Measurements from ENCODE around the gene MRPL20. TPM values are rescaled to one million over a fixed set of nuclear protein-coding genes. Genes with fewer than 3 reads are reported as not detected.
A peak's percentile ranks its signal among the peaks of the same experiment; 100 is the strongest.
"Not testable (repeated sequence)": the region's sequence is repeated elsewhere in the genome, so short reads cannot be mapped to it uniquely, and the experiment has no call there.

The MRPL20 gene
- total RNA-seq, 1 donor = 53.9 TPM

- H2AFZ ChIP-seq (ENCODE audit: low read length) = no peak overlapping the region
- H4K20me1 ChIP-seq (ENCODE audit: insufficient read depth, low read length) = no peaks in the 10 kb centered on the region
- no peaks in the 10 kb centered on the region for H3K9me3 ChIP-seq (ENCODE audit: low read depth, low read length)
- no peaks in the 10 kb centered on the region for H3K27me3 ChIP-seq (ENCODE audit: insufficient read depth, low read length)
- no peaks in the 10 kb centered on the region for H3K36me3 ChIP-seq (ENCODE audit: insufficient read depth, low read length)
- H3K4me2 ChIP-seq (ENCODE audit: insufficient read depth, low read length) = no peak overlapping the region
- H3K79me2 ChIP-seq (ENCODE audit: insufficient read depth, low read length) = no peaks in the 10 kb centered on the region
- H3K27ac ChIP-seq (ENCODE audit: low read depth, low read length) = no peak overlapping the region
- DNase-seq (ENCODE audit: insufficient read length, low spot score, missing footprints) = no peak
- TF ChIP-seq, protein P1, sequence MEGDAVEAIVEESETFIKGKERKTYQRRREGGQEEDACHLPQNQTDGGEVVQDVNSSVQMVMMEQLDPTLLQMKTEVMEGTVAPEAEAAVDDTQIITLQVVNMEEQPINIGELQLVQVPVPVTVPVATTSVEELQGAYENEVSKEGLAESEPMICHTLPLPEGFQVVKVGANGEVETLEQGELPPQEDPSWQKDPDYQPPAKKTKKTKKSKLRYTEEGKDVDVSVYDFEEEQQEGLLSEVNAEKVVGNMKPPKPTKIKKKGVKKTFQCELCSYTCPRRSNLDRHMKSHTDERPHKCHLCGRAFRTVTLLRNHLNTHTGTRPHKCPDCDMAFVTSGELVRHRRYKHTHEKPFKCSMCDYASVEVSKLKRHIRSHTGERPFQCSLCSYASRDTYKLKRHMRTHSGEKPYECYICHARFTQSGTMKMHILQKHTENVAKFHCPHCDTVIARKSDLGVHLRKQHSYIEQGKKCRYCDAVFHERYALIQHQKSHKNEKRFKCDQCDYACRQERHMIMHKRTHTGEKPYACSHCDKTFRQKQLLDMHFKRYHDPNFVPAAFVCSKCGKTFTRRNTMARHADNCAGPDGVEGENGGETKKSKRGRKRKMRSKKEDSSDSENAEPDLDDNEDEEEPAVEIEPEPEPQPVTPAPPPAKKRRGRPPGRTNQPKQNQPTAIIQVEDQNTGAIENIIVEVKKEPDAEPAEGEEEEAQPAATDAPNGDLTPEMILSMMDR (IDR thresholded peaks at IDR 0.05; ENCODE audit: extremely low read depth, low read depth, low read length) = no peak
- no peaks in the 10 kb centered on the region for H3K4me1 ChIP-seq (ENCODE audit: insufficient read depth, low read length)
- H3K4me3 ChIP-seq (ENCODE audit: insufficient read depth, low read length) = no peak overlapping the region
These were observed 45.8 kb upstream of the MRPL20 start for GRCh38 chr1:1452882-1453281.

- H3K79me2 ChIP-seq (ENCODE audit: insufficient read depth, low read length); DNase-seq (ENCODE audit: insufficient read length, low spot score, missing footprints); H3K4me1 ChIP-seq (ENCODE audit: insufficient read depth, low read length); H3K4me2 ChIP-seq (ENCODE audit: insufficient read depth, low read length); H2AFZ ChIP-seq (ENCODE audit: low read length); H4K20me1 ChIP-seq (ENCODE audit: insufficient read depth, low read length); H3K27me3 ChIP-seq (ENCODE audit: insufficient read depth, low read length); H3K27ac ChIP-seq (ENCODE audit: low read depth, low read length); H3K9me3 ChIP-seq (ENCODE audit: low read depth, low read length); H3K4me3 ChIP-seq (ENCODE audit: insufficient read depth, low read length); H3K36me3 ChIP-seq (ENCODE audit: insufficient read depth, low read length): not testable (repeated sequence)
These were observed 45.3 kb upstream of the MRPL20 start for GRCh38 chr1:1452365-1452739.

DNA sequence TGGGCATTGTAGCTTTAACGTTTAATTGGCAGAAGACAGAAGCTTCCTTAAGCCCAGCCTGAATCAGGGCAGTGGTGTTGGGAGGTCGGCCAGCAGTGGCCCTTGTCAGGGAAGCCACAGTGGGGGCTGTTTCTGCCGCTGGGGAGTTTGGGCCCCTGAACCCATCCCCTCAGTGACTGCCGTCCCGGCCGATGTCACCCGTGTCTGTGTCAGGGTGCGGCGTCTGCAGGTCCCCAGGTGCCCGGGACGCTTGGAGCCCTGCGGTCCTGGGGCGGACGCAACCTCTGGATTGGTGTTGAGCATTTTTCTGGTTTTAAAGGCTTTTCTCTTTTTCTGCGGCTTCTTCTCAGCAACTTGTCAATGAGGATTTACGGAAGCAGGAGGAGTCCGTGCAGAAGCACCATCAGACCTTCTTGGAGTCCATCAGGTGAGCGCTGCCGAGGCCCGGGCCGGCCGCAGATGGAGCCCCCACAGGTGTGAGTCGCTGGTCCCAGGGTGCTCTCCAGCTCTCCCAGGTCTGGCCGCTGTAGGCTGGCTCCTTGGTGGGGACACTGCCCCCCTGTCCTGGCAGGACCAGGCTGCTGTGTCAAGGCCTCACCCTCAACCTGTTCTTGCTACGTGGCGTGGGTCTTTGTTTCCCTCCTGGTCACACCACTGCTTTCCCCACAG, 44.7 kb upstream of the MRPL20 start:
- Histone ChIP-seq H3K79me2 (ENCODE audit: insufficient read depth, low read length) (no peaks in the 10 kb centered on the region), H3K27ac (ENCODE audit: low read depth, low read length) (no peak overlapping the region), H3K27me3 (ENCODE audit: insufficient read depth, low read length) (no peaks in the 10 kb centered on the region), H3K9me3 (ENCODE audit: low read depth, low read length) (no peaks in the 10 kb centered on the region), H4K20me1 (ENCODE audit: insufficient read depth, low read length) (no peaks in the 10 kb centered on the region), H2AFZ (ENCODE audit: low read length) (no peak overlapping the region), H3K4me3 (ENCODE audit: insufficient read depth, low read length) (no peak overlapping the region), H3K4me1 (ENCODE audit: insufficient read depth, low read length) (no peaks in the 10 kb centered on the region), H3K4me2 (ENCODE audit: insufficient read depth, low read length) (no peak overlapping the region), H3K36me3 (ENCODE audit: insufficient read depth, low read length) (no peaks in the 10 kb centered on the region)
- DNase-seq (ENCODE audit: insufficient read length, low spot score, missing footprints) = peak; percentile 58
- TF ChIP-seq, protein P1 (IDR thresholded peaks at IDR 0.05; ENCODE audit: extremely low read depth, low read depth, low read length) = no peak

DNA sequence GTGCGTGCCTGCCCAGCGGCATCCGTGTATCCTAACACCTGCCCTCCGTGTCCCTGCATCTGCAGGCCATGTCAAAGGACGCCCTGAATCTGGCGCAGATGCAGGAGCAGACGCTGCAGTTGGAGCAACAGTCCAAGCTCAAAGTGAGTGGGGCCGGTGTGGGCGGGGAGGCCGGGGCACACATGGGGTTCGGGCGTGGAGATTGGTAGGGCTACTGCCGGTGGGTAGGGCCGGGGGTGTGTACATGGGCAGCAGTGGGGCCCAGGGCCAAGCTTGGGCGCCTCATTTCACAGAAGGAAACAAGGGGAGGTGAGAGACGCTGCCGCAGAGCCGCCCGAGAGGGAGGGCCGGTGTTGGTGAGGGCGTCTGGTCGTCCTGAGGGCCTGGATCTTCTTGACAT, 43.5 kb upstream of the MRPL20 start:
- H3K36me3 ChIP-seq (ENCODE audit: insufficient read depth, low read length); H4K20me1 ChIP-seq (ENCODE audit: insufficient read depth, low read length); H3K4me2 ChIP-seq (ENCODE audit: insufficient read depth, low read length): not testable (repeated sequence)

DNA sequence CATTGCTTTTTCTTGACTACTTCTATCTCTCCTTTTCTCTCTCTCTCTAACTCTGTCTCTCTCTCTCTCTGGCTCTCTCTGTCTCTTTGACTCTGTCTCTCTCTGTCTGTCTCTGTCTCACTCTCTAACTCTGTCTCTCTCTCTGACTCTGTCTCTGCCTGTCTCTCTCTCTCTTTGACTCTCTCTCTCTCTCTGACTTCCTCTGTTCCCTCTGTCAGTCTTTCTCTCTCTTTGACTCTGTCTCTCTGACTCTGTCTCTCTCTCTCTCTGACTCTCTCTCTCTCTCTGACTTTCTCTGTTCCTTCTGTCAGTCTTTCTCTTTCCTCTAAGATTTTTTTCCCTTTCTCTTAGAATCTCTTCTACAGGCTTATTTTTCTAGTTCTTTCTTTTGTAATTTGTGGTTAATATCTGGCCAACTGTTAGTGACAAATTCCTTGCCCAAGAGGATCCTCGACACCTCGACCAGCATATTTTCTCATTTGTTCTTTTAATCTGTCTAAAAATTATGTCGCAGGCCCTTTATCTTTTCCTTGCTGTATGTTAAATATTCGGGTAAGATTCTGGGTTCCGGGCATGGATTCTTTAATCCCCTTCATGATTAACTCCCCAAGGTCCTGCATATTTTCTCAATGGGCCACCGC, 42.1 kb upstream of the MRPL20 start, which contains the start of gene ATAD3C:
TSS of gene ATAD3C (plus strand) at position 591 of the 641 bp plus-strand sequence. CDS start 995 bp downstream, outside the sequence.
- Histone ChIP-seq H3K27ac (ENCODE audit: low read depth, low read length) (no peak within 1 kb of the TSS), H4K20me1 (ENCODE audit: insufficient read depth, low read length) (no peaks in the 10 kb centered on the region), H3K9me3 (ENCODE audit: low read depth, low read length) (no peaks in the 10 kb centered on the region), H3K27me3 (ENCODE audit: insufficient read depth, low read length) (no peaks in the 10 kb centered on the region), H3K4me1 (ENCODE audit: insufficient read depth, low read length) (no peaks in the 10 kb centered on the region), H3K79me2 (ENCODE audit: insufficient read depth, low read length) (no peaks in the 10 kb centered on the region), H3K4me3 (ENCODE audit: insufficient read depth, low read length) (no peak within 1 kb of the TSS), H2AFZ (ENCODE audit: low read length) (no peak within 1 kb of the TSS), H3K36me3 (ENCODE audit: insufficient read depth, low read length) (no peaks in the 10 kb centered on the region), H3K4me2 (ENCODE audit: insufficient read depth, low read length) (no peak within 1 kb of the TSS)
- no peak for DNase-seq (ENCODE audit: insufficient read length, low spot score, missing footprints)
- TF ChIP-seq, protein P1 (IDR thresholded peaks at IDR 0.05; ENCODE audit: extremely low read depth, low read depth, low read length) = no peak

More for the DNA sequence above, 43.5 kb upstream of the MRPL20 start:
- H3K4me3 ChIP-seq (ENCODE audit: insufficient read depth, low read length); H3K9me3 ChIP-seq (ENCODE audit: low read depth, low read length); H3K27me3 ChIP-seq (ENCODE audit: insufficient read depth, low read length); H3K79me2 ChIP-seq (ENCODE audit: insufficient read depth, low read length); H3K27ac ChIP-seq (ENCODE audit: low read depth, low read length); H2AFZ ChIP-seq (ENCODE audit: low read length); H3K4me1 ChIP-seq (ENCODE audit: insufficient read depth, low read length): not testable (repeated sequence)
- peak; percentile 41 for DNase-seq (ENCODE audit: insufficient read length, low spot score, missing footprints)

DNA sequence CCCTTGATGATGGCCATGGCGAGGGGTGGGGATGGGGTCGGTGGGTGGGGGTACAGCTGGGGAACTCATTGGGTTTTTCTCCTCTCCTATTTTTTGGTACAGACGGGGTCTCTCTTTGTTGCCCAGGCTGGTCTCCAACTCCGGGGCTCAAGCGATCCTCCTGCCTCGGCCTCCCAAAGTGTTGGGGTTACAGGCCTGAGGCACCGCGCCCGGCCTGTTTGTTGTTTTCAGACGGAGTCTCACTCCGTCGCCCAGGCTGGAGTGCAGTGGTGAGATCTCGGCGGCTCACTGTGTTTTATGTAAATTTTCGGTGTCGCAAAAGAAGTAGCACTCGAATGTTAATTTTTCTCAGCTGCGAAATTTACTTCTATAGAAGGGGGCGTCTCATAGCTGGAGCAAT, 39.5 kb upstream of the MRPL20 start:
- not testable (repeated sequence) for H3K4me1 ChIP-seq (ENCODE audit: insufficient read depth, low read length); H4K20me1 ChIP-seq (ENCODE audit: insufficient read depth, low read length); H3K27me3 ChIP-seq (ENCODE audit: insufficient read depth, low read length); H3K36me3 ChIP-seq (ENCODE audit: insufficient read depth, low read length); H3K4me2 ChIP-seq (ENCODE audit: insufficient read depth, low read length); H3K79me2 ChIP-seq (ENCODE audit: insufficient read depth, low read length); H3K9me3 ChIP-seq (ENCODE audit: low read depth, low read length); H2AFZ ChIP-seq (ENCODE audit: low read length); H3K27ac ChIP-seq (ENCODE audit: low read depth, low read length); H3K4me3 ChIP-seq (ENCODE audit: insufficient read depth, low read length); DNase-seq (ENCODE audit: insufficient read length, low spot score, missing footprints)
